Activated CD8-positive, alpha-beta memory T cell treated with anti-CD3 and anti-CD28 coated beads for 1 hour (primary cell): ENCODE measurements around the gene FCRL4.
"Not testable (repeated sequence)": the region's sequence is repeated elsewhere in the genome, so short reads cannot be mapped to it uniquely, and the experiment has no call there.

Source experiments
- DNase-seq, 2 donors: peaks; one replicate each; pipeline ENCODE4 v3.0.0-alpha.2; 2020; ENCODE audit warnings: low read depth in 1 of 2; ENCODE audit errors: extremely low read depth in 1 of 2

FCRL4 gene

GRCh38 chr1:157551694-157552693 is 45.9 kb downstream of the FCRL4 start, which contains the start of gene FCRL5:
FCRL5 (minus strand) TSS chr1:157552515; CDS start chr1:157552362, 153 bp downstream.
- DNase-seq = no peak

- not testable (repeated sequence) for DNase-seq
These were observed 49.8 kb downstream of the FCRL4 start for GRCh38 chr1:157548081-157548480.

GRCh38 chr1:157542676-157543075 is 55.2 kb downstream of the FCRL4 start:
- no peak for DNase-seq

GRCh38 chr1:157540852-157541251 is 57.0 kb downstream of the FCRL4 start:
- no peak for DNase-seq

GRCh38 chr1:157540160-157540748 is 57.6 kb downstream of the FCRL4 start:
- no peak for DNase-seq

GRCh38 chr1:157539568-157539967 is 58.3 kb downstream of the FCRL4 start:
- DNase-seq = no peak

- no peak for DNase-seq
These were observed 65.3 kb downstream of the FCRL4 start for GRCh38 chr1:157532569-157532968.

GRCh38 chr1:157523774-157524493 is 74.0 kb downstream of the FCRL4 start:
- no peak for DNase-seq
